C4-2B (cell line): ENCODE measurements around the gene GLT8D1.

Source experiments
- H3K27ac ChIP-seq: fragments of 450-650 bp; 2 replicates; pipeline ENCODE4 v1.5.1; 2017
- ZFX ChIP-seq: fragments of 450-650 bp; IDR thresholded peaks from 2 replicates; pipeline ENCODE4 v1.6.1; 2017
- TF ChIP-seq, protein P1 (sequence below): fragments of 450-650 bp; conservative IDR thresholded peaks from 2 replicates; pipeline ENCODE4 v1.5.1; 2017; ENCODE audit warnings: mild to moderate bottlenecking

The GLT8D1 gene, protein sequence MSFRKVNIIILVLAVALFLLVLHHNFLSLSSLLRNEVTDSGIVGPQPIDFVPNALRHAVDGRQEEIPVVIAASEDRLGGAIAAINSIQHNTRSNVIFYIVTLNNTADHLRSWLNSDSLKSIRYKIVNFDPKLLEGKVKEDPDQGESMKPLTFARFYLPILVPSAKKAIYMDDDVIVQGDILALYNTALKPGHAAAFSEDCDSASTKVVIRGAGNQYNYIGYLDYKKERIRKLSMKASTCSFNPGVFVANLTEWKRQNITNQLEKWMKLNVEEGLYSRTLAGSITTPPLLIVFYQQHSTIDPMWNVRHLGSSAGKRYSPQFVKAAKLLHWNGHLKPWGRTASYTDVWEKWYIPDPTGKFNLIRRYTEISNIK

DNA sequence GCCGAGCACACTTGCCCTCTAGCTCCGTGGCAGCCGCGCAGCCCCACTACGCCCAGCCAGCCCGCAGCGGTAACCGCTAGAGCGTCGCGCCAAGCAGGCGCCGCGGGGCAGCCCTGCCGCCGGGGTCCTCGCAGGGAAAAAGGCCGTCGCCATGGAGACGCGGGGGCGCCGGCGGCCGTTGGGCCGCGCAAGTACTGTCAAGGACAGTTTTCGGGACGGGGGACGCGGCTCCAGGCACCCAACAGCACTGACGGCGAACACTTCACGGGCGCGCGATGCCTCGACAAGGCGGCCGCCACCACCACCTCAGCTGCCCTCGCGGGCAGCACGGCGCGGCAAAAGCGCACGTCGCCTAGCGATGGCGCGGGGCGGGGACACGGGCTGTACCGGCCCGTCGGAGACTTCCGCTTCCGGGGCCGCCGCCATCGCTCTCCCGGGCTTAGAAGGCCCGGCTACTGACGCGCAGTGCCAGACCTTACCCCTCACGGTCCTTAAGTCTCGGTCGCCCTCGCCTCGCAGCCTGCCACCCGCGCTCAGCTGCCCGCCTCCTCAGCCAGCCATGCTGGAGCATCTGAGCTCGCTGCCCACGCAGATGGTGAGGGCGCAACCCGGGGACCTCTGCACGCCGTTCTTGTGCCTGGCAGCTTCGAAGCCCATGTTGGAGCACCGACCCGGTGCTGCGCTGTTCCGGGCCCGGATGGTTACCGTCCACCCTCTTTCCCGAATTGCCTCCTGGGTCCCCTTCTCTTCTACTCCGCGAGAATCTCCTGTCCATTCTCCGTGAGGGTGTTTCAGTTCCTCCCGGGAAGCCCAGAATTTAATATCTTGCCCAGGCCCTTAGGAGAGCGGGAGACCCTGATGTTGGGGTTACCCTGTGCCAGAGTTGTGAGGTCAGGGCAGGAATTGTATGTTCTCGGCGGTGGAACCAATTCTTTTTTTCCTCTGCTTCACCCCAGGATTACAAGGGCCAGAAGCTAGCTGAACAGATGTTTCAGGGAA is at the start of gene GLT8D1, which contains the start of gene SPCS1:
Gene GLT8D1, minus strand, starts transcription at position 104 of the 999 bp plus-strand sequence. CDS start 5,331 bp downstream, outside the sequence.
Gene SPCS1, plus strand, starts transcription at position 419 of the 999 bp plus-strand sequence. Its CDS starts 141 bp downstream, at position 560.
- peak; percentile 78; the same call in 1 of the 2 replicates for TF ChIP-seq ZFX
- TF ChIP-seq, protein P1, sequence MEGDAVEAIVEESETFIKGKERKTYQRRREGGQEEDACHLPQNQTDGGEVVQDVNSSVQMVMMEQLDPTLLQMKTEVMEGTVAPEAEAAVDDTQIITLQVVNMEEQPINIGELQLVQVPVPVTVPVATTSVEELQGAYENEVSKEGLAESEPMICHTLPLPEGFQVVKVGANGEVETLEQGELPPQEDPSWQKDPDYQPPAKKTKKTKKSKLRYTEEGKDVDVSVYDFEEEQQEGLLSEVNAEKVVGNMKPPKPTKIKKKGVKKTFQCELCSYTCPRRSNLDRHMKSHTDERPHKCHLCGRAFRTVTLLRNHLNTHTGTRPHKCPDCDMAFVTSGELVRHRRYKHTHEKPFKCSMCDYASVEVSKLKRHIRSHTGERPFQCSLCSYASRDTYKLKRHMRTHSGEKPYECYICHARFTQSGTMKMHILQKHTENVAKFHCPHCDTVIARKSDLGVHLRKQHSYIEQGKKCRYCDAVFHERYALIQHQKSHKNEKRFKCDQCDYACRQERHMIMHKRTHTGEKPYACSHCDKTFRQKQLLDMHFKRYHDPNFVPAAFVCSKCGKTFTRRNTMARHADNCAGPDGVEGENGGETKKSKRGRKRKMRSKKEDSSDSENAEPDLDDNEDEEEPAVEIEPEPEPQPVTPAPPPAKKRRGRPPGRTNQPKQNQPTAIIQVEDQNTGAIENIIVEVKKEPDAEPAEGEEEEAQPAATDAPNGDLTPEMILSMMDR = no peak
- H3K27ac ChIP-seq = peak within 1 kb of the TSS; percentile 93

DNA sequence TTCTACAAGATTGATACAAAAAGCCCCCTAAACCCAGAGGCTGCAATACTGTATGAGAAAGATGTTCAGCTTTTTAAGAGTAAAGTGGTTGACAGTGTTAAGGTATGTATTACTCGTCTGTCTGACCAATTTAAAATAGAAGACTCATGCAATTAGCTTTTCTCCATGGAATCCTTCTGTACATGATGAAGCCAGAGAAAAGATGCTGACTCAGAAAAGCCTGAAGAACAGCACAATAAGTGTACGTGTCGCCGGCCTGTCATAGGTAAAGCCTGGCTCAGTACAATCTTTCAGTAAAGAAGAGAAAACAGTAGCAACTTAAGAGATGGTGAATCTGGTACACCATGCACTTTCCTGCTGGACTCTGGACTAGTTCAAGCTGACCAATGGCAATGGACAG is 48.8 kb upstream of the GLT8D1 start:
- H3K27ac ChIP-seq = no peak overlapping the region
- TF ChIP-seq, protein P1 = no peak
- no peak for TF ChIP-seq ZFX

DNA sequence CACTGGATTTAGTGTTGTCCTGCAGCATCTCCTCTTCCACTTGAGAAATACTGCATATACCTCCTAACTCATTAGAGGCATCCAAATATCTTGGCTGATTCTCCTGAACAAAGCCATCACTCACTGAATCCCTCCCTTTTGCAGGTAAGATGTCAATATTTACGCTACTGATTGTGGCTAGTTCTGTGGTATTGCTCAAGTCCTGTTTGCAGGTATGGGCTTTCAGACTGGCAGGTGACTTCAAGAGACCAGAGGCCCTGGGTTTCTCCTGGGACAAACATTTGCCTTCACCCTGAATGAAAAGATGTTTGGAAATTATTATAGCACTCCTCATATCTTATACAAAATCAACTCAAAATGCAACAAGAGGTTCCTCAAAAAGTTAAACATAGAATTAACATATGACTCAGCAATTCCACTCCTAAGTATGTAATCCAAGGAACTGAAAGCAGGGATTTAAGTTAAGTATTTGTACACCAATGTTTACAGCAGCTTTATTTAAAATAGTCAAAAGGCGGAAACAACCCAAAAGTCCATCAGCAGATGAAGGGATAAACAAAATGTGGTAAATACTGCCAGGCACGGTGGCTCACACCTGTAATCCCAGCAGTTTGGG is 46.6 kb upstream of the GLT8D1 start:
- TF ChIP-seq ZFX = no peak
- TF ChIP-seq, protein P1 = no peak
- H3K27ac ChIP-seq = no peak overlapping the region

DNA sequence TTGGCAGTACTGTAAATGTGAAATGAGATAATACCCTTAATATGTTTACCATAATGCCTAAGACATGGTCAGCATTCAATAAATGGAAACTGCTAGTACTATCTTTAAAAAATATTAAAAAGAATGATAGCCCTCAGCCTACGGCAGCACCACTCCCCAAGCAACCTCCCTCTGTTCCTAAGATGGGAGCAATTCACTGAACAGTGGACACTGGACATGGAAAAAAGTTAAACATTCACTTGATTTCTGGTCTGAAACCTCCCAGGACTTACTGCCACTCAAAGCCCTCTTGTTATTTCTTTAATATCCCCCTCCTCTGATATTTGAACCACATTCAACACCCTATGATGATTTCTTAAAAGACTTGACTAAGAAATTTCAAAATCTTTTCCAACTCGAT is 38.1 kb upstream of the GLT8D1 start:
- TF ChIP-seq, protein P1 = no peak
- no peak for TF ChIP-seq ZFX
- no peak overlapping the region for H3K27ac ChIP-seq

DNA sequence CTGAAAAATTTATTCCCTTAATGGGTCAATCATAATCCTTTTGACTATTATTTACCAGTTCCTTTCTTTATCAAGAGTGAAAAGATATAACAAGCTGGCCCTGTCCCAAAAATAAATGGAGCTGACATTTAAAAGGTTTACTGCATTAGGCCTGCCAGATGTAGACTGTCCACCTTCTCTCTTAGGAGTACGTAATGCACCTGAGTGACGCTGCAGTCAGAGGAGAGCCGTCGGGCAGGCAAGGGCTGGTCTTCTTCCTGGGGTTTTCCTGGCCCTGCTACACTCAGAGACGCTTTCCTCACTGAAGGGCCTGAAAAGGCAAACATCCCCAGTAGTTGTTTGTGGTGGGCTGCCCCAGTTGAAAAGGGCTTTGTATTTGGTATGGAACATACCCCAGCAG is 37.6 kb upstream of the GLT8D1 start:
- TF ChIP-seq, protein P1 = no peak
- TF ChIP-seq ZFX = no peak
- H3K27ac ChIP-seq = no peak overlapping the region

DNA sequence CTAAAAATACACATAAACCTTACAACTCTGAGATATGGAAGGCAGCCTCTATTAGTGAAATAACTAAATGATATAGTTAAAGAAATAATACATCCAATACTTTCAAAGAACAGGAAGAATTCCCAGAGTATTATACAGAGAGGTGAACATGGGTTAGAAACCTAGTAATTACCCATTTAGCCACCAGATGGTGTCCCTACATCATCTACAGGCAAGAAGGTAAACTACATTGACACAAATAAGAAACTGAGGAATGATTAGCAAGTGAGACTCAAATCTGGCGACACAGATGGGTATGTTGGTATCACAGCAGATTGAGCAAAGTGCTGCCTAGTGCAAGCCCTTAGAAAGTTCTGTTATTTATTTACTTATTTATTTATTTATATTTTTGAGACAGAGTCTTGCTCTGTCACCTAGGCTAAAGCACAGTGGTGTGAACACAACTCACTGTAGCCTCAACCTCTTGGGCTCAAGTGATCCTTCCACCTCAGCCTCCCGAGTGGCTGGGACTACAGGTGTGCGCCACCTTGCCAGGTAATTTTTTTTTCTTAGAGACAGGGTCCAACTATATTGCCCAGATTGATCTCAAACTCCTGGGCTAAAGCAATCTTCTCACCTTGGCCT is 36.9 kb upstream of the GLT8D1 start:
- TF ChIP-seq, protein P1 = peak; percentile 73
- no peak for TF ChIP-seq ZFX
- H3K27ac ChIP-seq = no peak overlapping the region
